ENCODE results near the gene KLHDC8B.

KLHDC8B gene

GRCh38 chr3:49173116-49173791 is 1.9 kb downstream of the KLHDC8B start:
- peaks cover 2% of the 10 kb centered on the region for H3K36me3 ChIP-seq (ENCODE audit: control insufficient read depth, insufficient read depth, low read length)
- H3K27me3 ChIP-seq (ENCODE audit: control insufficient read depth, insufficient read depth, low read length): no peaks in the 10 kb centered on the region
- H3K9ac ChIP-seq (ENCODE audit: low read depth, low read length): no peak overlapping the region
- H3K9me3 ChIP-seq (ENCODE audit: control insufficient read depth, insufficient read depth, low read length): no peaks in the 10 kb centered on the region
- H3K4me3 ChIP-seq (ENCODE audit: low read depth, low read length): peak overlapping the region; percentile 39
- H3K4me1 ChIP-seq (ENCODE audit: control insufficient read depth, insufficient read depth, low read length): peaks cover 10% of the 10 kb centered on the region

GRCh38 chr3:49173792-49174170 is 2.4 kb downstream of the KLHDC8B start:
- H3K9ac ChIP-seq (ENCODE audit: low read depth, low read length): no peak overlapping the region
- no peaks in the 10 kb centered on the region for H3K27me3 ChIP-seq (ENCODE audit: control insufficient read depth, insufficient read depth, low read length)
- peaks cover 2% of the 10 kb centered on the region for H3K36me3 ChIP-seq (ENCODE audit: control insufficient read depth, insufficient read depth, low read length)
- no peaks in the 10 kb centered on the region for H3K9me3 ChIP-seq (ENCODE audit: control insufficient read depth, insufficient read depth, low read length)
- peaks cover 10% of the 10 kb centered on the region for H3K4me1 ChIP-seq (ENCODE audit: control insufficient read depth, insufficient read depth, low read length)
- peak overlapping the region; percentile 39 for H3K4me3 ChIP-seq (ENCODE audit: low read depth, low read length)

GRCh38 chr3:49174397-49174985 is 3.1 kb downstream of the KLHDC8B start:
- peaks cover 2% of the 10 kb centered on the region for H3K36me3 ChIP-seq (ENCODE audit: control insufficient read depth, insufficient read depth, low read length)
- H3K27me3 ChIP-seq (ENCODE audit: control insufficient read depth, insufficient read depth, low read length): no peaks in the 10 kb centered on the region
- H3K9ac ChIP-seq (ENCODE audit: low read depth, low read length): no peak overlapping the region
- H3K4me3 ChIP-seq (ENCODE audit: low read depth, low read length): no peak overlapping the region
- peaks cover 10% of the 10 kb centered on the region for H3K4me1 ChIP-seq (ENCODE audit: control insufficient read depth, insufficient read depth, low read length)
- no peaks in the 10 kb centered on the region for H3K9me3 ChIP-seq (ENCODE audit: control insufficient read depth, insufficient read depth, low read length)

- H3K36me3 ChIP-seq (ENCODE audit: control insufficient read depth, insufficient read depth, low read length): peaks cover 2% of the 10 kb centered on the region
- peaks cover 10% of the 10 kb centered on the region for H3K4me1 ChIP-seq (ENCODE audit: control insufficient read depth, insufficient read depth, low read length)
- H3K9me3 ChIP-seq (ENCODE audit: control insufficient read depth, insufficient read depth, low read length): no peaks in the 10 kb centered on the region
- no peaks in the 10 kb centered on the region for H3K27me3 ChIP-seq (ENCODE audit: control insufficient read depth, insufficient read depth, low read length)
- no peak overlapping the region for H3K9ac ChIP-seq (ENCODE audit: low read depth, low read length)
- H3K4me3 ChIP-seq (ENCODE audit: low read depth, low read length): no peak overlapping the region
These were observed 4.1 kb downstream of the KLHDC8B start for GRCh38 chr3:49175530-49175929.

- Histone ChIP-seq H3K9me3 (ENCODE audit: control insufficient read depth, insufficient read depth, low read length) (no peaks in the 10 kb centered on the region), H3K36me3 (ENCODE audit: control insufficient read depth, insufficient read depth, low read length) (peaks cover 2% of the 10 kb centered on the region), H3K4me3 (ENCODE audit: low read depth, low read length) (no peak overlapping the region), H3K9ac (ENCODE audit: low read depth, low read length) (no peak overlapping the region), H3K4me1 (ENCODE audit: control insufficient read depth, insufficient read depth, low read length) (peaks cover 10% of the 10 kb centered on the region), H3K27me3 (ENCODE audit: control insufficient read depth, insufficient read depth, low read length) (no peaks in the 10 kb centered on the region)
These were observed 5.7 kb downstream of the KLHDC8B start for GRCh38 chr3:49177073-49177472.

GRCh38 chr3:49180116-49180515 is 8.7 kb downstream of the KLHDC8B start:
- Histone ChIP-seq H3K27me3 (ENCODE audit: control insufficient read depth, insufficient read depth, low read length) (no peaks in the 10 kb centered on the region), H3K36me3 (ENCODE audit: control insufficient read depth, insufficient read depth, low read length) (no peaks in the 10 kb centered on the region), H3K4me3 (ENCODE audit: low read depth, low read length) (no peak overlapping the region), H3K9me3 (ENCODE audit: control insufficient read depth, insufficient read depth, low read length) (no peaks in the 10 kb centered on the region), H3K9ac (ENCODE audit: low read depth, low read length) (no peak overlapping the region), H3K4me1 (ENCODE audit: control insufficient read depth, insufficient read depth, low read length) (no peaks in the 10 kb centered on the region)

DNA sequence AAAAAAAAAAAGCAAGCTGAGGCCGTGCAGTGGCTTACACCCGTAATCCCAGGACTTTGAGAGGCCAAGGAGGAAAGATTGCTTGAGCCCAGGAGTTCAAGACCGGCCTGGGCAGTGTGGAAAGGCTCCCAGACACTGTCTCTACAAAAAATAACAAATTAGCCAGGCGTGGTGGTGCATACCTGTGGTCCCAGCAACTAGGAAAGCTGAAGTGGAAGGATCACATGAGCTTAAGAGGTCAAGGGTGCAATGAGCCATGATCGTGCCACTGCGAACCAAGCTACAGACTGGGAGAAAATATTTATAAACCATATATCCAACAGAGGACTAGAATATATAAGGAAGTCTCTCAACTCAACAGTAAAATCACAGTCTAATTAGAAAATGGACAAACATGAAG is 10.0 kb downstream of the KLHDC8B start:
- Histone ChIP-seq H3K4me1 (ENCODE audit: control insufficient read depth, insufficient read depth, low read length) (no peaks in the 10 kb centered on the region), H3K36me3 (ENCODE audit: control insufficient read depth, insufficient read depth, low read length) (no peaks in the 10 kb centered on the region), H3K9ac (ENCODE audit: low read depth, low read length) (no peak overlapping the region), H3K27me3 (ENCODE audit: control insufficient read depth, insufficient read depth, low read length) (no peaks in the 10 kb centered on the region), H3K9me3 (ENCODE audit: control insufficient read depth, insufficient read depth, low read length) (no peaks in the 10 kb centered on the region), H3K4me3 (ENCODE audit: low read depth, low read length) (no peak overlapping the region)

DNA sequence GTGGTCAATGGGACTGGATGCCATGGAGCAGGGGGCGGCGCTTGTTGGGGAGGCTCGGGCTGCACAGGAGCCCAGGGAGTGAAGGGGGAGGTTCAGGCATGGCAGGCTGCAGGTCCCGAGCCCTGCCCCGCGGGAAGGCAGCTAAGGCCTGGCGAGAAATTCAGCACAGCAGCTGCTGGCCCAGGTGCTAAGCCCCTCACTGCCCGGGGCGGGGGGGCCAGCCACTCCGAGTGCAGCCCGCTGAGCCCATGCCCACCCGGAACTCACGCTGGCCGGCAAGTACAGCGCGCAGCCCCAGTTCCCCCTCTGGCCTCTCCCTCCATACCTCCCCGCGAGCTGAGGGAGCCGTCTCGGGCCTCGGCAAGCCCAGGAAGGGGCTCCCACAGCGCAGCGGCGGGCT is 11.3 kb downstream of the KLHDC8B start:
- H3K27me3 ChIP-seq (ENCODE audit: control insufficient read depth, insufficient read depth, low read length): no peaks in the 10 kb centered on the region
- H3K9me3 ChIP-seq (ENCODE audit: control insufficient read depth, insufficient read depth, low read length): no peaks in the 10 kb centered on the region
- no peaks in the 10 kb centered on the region for H3K4me1 ChIP-seq (ENCODE audit: control insufficient read depth, insufficient read depth, low read length)
- H3K4me3 ChIP-seq (ENCODE audit: low read depth, low read length): no peak overlapping the region
- no peak overlapping the region for H3K9ac ChIP-seq (ENCODE audit: low read depth, low read length)
- no peaks in the 10 kb centered on the region for H3K36me3 ChIP-seq (ENCODE audit: control insufficient read depth, insufficient read depth, low read length)

GRCh38 chr3:49183873-49184272 is 12.5 kb downstream of the KLHDC8B start:
- H3K9ac ChIP-seq (ENCODE audit: low read depth, low read length): no peak overlapping the region
- H3K9me3 ChIP-seq (ENCODE audit: control insufficient read depth, insufficient read depth, low read length): no peaks in the 10 kb centered on the region
- H3K4me1 ChIP-seq (ENCODE audit: control insufficient read depth, insufficient read depth, low read length): no peaks in the 10 kb centered on the region
- H3K36me3 ChIP-seq (ENCODE audit: control insufficient read depth, insufficient read depth, low read length): no peaks in the 10 kb centered on the region
- H3K4me3 ChIP-seq (ENCODE audit: low read depth, low read length): no peak overlapping the region
- no peaks in the 10 kb centered on the region for H3K27me3 ChIP-seq (ENCODE audit: control insufficient read depth, insufficient read depth, low read length)

DNA sequence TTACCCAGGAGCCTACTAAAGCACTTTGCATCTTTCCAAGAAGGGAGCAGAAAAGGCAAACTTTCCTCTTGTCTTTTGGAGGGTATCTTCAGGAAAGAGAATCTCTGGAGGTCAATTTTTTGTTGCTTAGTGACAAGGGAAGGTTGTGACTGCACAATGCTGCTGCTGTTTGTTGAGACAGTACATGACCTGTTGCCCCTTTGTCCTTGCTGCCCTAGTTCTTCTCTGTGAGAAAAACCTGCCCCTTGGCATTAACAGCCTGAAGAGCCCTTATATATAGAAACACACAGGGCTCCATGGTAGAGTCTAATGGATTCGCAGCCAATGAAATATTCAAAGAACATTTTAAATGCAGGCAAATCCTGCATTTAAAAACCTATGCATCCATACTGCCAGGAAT is 20.3 kb downstream of the KLHDC8B start:
- Histone ChIP-seq H3K9ac (ENCODE audit: low read depth, low read length) (no peak overlapping the region), H3K9me3 (ENCODE audit: control insufficient read depth, insufficient read depth, low read length) (no peaks in the 10 kb centered on the region), H3K4me1 (ENCODE audit: control insufficient read depth, insufficient read depth, low read length) (no peaks in the 10 kb centered on the region), H3K27me3 (ENCODE audit: control insufficient read depth, insufficient read depth, low read length) (no peaks in the 10 kb centered on the region), H3K4me3 (ENCODE audit: low read depth, low read length) (no peak overlapping the region), H3K36me3 (ENCODE audit: control insufficient read depth, insufficient read depth, low read length) (no peaks in the 10 kb centered on the region)

GRCh38 chr3:49198161-49198560 is 26.8 kb downstream of the KLHDC8B start:
- H3K27me3 ChIP-seq (ENCODE audit: control insufficient read depth, insufficient read depth, low read length): no peaks in the 10 kb centered on the region
- no peak overlapping the region for H3K9ac ChIP-seq (ENCODE audit: low read depth, low read length)
- H3K36me3 ChIP-seq (ENCODE audit: control insufficient read depth, insufficient read depth, low read length): no peaks in the 10 kb centered on the region
- H3K4me1 ChIP-seq (ENCODE audit: control insufficient read depth, insufficient read depth, low read length): no peaks in the 10 kb centered on the region
- no peaks in the 10 kb centered on the region for H3K9me3 ChIP-seq (ENCODE audit: control insufficient read depth, insufficient read depth, low read length)
- H3K4me3 ChIP-seq (ENCODE audit: low read depth, low read length): no peak overlapping the region

DNA sequence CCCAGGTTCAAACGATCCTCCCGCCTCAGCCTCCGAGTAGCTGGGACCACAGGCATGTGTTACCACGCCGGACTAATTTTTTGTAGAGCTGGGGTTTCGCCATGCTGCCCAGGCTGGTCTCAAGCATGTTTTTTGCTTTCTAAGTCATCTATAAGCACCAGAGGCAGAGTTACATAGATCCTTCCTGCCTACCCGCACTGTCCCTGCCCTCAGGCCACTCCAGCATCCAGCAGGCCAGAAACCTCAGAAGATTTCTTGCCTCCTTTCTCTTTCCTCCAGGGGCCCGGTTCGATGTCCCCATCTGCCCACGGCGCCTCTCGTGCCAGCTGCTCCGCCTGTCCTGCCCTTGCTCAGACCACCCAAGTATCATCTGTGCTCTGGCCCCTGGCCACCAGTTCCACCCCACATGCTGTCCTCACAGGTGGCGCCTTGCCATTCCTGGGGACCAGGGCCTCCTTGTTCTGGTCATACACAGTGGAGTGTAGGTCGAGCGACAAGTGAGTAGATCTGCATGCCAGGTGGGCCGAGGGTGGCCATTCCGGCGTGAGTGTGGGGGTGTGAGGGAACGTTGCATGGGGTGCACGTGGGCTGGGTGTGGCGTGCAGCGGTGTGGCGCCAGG is 27.3 kb downstream of the KLHDC8B start:
- Histone ChIP-seq H3K27me3 (ENCODE audit: control insufficient read depth, insufficient read depth, low read length) (no peaks in the 10 kb centered on the region), H3K9ac (ENCODE audit: low read depth, low read length) (no peak overlapping the region), H3K4me3 (ENCODE audit: low read depth, low read length) (no peak overlapping the region), H3K9me3 (ENCODE audit: control insufficient read depth, insufficient read depth, low read length) (no peaks in the 10 kb centered on the region), H3K4me1 (ENCODE audit: control insufficient read depth, insufficient read depth, low read length) (no peaks in the 10 kb centered on the region), H3K36me3 (ENCODE audit: control insufficient read depth, insufficient read depth, low read length) (no peaks in the 10 kb centered on the region)
